SK-N-SH treated with all-trans-retinoic acid at 6 μM for 48 hours (cell line): ENCODE data around the gene AKT1.

Experiments used
- CSDC2 ChIP-seq: fragments of 250-450 bp; sonication (Bioruptor Pico); IDR thresholded peaks from 2 replicates; pipeline ENCODE4 v1.5.0; 2020; ENCODE audit warnings: mild to moderate bottlenecking, moderate library complexity
- TOX ChIP-seq: fragments of 250-450 bp; sonication (Bioruptor Pico); IDR thresholded peaks from 2 replicates; pipeline ENCODE4 v1.8.0; 2021; ENCODE audit warnings: mild to moderate bottlenecking, moderate library complexity, borderline replicate concordance
- ZFP3 ChIP-seq: fragments of 250-450 bp; sonication (Bioruptor Pico); IDR thresholded peaks from 2 replicates; pipeline ENCODE4 v1.5.0; 2020; ENCODE audit warnings: mild to moderate bottlenecking, moderate library complexity
- TF ChIP-seq, protein P1 (sequence below): fragments of 250-450 bp; sonication (Bioruptor Pico); IDR thresholded peaks from 2 replicates; pipeline ENCODE4 v1.8.0; 2020; ENCODE audit warnings: mild to moderate bottlenecking, moderate library complexity, borderline replicate concordance

DNA sequence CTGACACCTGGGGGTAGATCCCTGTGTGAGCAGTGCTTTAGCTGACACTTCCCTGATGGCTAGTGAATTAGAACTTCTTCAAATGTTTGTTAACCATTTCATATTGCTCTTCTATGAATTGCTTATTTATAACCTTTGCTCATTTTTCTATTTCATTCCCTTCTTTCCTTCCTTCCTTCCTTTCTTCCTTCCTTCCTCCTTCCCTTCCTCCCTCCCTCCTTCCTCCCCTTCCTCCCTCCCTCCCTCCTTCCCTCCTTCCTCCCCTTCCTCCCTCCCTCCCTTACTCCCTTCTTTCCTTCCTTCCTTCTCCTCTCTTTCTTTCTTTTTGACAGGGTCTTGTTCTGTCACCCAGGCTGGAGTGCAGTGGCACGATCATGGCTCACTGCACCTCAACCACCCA lies 46.2 kb upstream of the AKT1 start:
- TF ChIP-seq ZFP3 (CRISPR knock-in tag) (no peak), TOX (no peak), CSDC2 (CRISPR knock-in tag) (no peak)
- TF ChIP-seq, protein P1, sequence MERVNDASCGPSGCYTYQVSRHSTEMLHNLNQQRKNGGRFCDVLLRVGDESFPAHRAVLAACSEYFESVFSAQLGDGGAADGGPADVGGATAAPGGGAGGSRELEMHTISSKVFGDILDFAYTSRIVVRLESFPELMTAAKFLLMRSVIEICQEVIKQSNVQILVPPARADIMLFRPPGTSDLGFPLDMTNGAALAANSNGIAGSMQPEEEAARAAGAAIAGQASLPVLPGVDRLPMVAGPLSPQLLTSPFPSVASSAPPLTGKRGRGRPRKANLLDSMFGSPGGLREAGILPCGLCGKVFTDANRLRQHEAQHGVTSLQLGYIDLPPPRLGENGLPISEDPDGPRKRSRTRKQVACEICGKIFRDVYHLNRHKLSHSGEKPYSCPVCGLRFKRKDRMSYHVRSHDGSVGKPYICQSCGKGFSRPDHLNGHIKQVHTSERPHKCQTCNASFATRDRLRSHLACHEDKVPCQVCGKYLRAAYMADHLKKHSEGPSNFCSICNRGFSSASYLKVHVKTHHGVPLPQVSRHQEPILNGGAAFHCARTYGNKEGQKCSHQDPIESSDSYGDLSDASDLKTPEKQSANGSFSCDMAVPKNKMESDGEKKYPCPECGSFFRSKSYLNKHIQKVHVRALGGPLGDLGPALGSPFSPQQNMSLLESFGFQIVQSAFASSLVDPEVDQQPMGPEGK (CRISPR knock-in tag) = no peak
